ENCODE data around the gene NHLRC1.

- TF ChIP-seq POLR2A (IDR thresholded peaks at IDR 0.05), result no peak
- TF ChIP-seq POLR2AphosphoS5 (IDR thresholded peaks at IDR 0.05), result no peak
These were observed 34.9 kb downstream of the NHLRC1 start for GRCh38 chr6:18087396-18088165.
